ENCODE results near the gene PLA2G10.
"Not testable (repeated sequence)": the region's sequence is repeated elsewhere in the genome, so short reads cannot be mapped to it uniquely, and the experiment has no call there.

DNA sequence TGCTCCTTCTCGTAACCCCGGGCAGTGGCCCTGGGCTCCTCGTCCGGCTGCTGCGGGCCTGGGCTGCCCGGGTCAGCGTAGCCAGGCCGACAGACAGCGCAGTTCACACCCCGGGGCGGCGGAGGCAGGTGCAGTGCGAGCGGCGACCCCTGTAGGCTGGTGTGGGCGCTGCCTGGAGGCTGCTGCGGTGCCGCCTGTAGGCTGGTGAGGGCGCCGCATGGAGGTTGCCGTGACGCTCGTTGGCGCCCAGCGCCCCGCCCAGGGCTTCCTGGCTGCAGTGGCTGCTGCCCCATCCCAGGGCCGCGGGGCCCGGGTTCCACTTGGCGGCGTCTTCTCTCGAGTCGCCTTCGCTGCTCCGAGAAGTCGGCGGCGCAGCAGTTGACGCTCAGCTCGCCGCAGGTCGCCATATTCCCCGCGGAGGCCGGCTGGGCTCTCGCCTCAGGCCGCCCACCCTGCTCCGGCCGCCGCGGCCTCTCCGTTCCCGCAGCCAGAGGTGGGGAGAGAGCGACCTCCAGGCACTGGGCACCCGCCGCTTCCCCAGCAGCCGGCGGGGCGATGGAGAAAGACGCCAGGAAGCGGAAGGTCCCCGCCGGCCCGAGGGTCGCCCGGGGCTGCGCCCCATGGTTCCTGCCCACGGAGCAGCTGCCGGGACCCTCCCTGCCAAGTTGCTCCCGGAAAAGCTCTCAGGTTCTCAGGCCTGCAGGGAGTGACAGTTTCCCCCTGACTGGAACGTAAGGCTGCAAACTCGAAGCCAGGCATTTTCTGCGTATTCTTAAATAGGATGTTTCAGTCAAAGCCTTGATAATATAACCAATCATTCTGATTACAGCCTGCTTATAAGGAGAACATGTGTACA, 48.4 kb upstream of the PLA2G10 start, which contains the start of gene NPIPA2:
- TF ChIP-seq, protein P1, sequence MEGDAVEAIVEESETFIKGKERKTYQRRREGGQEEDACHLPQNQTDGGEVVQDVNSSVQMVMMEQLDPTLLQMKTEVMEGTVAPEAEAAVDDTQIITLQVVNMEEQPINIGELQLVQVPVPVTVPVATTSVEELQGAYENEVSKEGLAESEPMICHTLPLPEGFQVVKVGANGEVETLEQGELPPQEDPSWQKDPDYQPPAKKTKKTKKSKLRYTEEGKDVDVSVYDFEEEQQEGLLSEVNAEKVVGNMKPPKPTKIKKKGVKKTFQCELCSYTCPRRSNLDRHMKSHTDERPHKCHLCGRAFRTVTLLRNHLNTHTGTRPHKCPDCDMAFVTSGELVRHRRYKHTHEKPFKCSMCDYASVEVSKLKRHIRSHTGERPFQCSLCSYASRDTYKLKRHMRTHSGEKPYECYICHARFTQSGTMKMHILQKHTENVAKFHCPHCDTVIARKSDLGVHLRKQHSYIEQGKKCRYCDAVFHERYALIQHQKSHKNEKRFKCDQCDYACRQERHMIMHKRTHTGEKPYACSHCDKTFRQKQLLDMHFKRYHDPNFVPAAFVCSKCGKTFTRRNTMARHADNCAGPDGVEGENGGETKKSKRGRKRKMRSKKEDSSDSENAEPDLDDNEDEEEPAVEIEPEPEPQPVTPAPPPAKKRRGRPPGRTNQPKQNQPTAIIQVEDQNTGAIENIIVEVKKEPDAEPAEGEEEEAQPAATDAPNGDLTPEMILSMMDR (IDR thresholded peaks at IDR 0.05; ENCODE audit: insufficient read depth, low read length) = not testable (repeated sequence)
- not testable (repeated sequence) for TF ChIP-seq POLR2AphosphoS5 (IDR thresholded peaks at IDR 0.05; ENCODE audit: low read depth)

Measured in HL-60 (cell line).